Stomach (tissue), 4 donors: ENCODE measurements around the gene MIA.

ENCODE experiments used
- EP300 ChIP-seq: sonication (generic); formaldehyde crosslinking; IDR thresholded peaks from one replicate; pipeline ENCODE4 v1.6.1; 2017; ENCODE audit warnings: antibody characterized with exemption
- POLR2A ChIP-seq, 4 donors: fragments of 450-650 bp; IDR thresholded peaks; one replicate each; pipeline ENCODE4 v1.6.1; 2016; ENCODE audit warnings: antibody characterized with exemption in 4 of 4, control low read depth in 2 of 4, mild to moderate bottlenecking in 1 of 4, moderate library complexity in 1 of 4
- POLR2AphosphoS5 ChIP-seq, 3 donors: sonication (generic); formaldehyde crosslinking; IDR thresholded peaks; one replicate each; pipeline ENCODE4 v1.6.1; 2016; ENCODE audit warnings: antibody characterized with exemption in 3 of 3
- TF ChIP-seq, protein P1 (sequence below), 7 experiments: fragments of 450-650 bp in 4 of 7; fragments of 200-600 bp in 3 of 7; sonication (generic) in 3 of 7; IDR thresholded peaks; one replicate each; pipeline ENCODE4 v1.5.1; 2016 to 2019; ENCODE audit warnings: antibody characterized with exemption in 7 of 7, control low read depth in 2 of 7, mild to moderate bottlenecking in 1 of 7

DNA sequence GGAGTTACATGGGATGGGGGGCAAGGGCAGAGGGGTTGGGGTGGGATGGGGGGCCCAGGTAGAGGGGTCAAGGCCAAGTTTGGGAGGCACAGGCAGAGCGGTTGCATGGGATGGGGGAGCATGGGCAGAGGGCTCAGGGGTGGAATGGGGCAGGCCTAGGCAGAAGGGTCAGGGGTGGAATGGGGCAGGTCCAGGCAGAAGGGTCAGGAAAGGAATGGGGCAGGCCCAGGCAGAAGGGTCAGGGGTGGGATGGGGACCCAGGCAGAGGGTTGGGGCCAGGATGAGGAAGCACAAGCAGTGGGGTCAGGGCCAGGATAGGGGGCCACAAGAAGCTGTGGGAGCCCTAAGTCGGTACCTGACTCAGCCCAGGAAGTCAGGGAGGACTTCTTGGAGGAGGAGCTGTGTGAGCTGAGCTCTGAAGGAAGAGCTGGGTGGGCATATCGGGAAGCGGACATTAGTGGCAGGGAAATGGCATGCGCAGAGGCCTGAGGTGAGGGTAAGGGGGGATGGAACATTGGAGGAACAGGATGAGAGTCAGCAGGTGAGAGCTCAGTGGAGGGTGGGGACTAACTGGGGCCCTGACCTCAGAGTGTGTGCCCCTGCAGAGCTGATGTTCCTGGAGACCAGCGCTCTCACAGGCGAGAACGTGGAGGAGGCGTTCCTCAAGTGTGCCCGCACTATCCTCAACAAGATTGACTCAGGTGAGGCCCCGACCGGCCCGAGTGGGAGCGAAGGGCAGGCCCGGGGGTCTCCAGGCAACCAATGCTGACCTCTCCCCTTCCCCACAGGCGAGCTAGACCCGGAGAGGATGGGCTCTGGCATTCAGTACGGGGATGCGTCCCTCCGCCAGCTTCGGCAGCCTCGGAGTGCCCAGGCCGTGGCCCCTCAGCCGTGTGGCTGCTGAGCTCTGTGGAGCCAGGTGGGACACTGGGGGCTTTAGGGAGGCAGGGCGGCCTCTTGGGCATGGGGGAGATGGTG, 11.0 kb downstream of the MIA start:
- TF ChIP-seq, protein P1, sequence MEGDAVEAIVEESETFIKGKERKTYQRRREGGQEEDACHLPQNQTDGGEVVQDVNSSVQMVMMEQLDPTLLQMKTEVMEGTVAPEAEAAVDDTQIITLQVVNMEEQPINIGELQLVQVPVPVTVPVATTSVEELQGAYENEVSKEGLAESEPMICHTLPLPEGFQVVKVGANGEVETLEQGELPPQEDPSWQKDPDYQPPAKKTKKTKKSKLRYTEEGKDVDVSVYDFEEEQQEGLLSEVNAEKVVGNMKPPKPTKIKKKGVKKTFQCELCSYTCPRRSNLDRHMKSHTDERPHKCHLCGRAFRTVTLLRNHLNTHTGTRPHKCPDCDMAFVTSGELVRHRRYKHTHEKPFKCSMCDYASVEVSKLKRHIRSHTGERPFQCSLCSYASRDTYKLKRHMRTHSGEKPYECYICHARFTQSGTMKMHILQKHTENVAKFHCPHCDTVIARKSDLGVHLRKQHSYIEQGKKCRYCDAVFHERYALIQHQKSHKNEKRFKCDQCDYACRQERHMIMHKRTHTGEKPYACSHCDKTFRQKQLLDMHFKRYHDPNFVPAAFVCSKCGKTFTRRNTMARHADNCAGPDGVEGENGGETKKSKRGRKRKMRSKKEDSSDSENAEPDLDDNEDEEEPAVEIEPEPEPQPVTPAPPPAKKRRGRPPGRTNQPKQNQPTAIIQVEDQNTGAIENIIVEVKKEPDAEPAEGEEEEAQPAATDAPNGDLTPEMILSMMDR (IDR thresholded peaks at IDR 0.05), result no peak
- TF ChIP-seq POLR2A (IDR thresholded peaks at IDR 0.05) (no peak), POLR2AphosphoS5 (IDR thresholded peaks at IDR 0.05) (no peak), EP300 (no peak)
